ENCODE data around the gene EIF1AY. TPM values are rescaled to one million over a fixed set of nuclear protein-coding genes. Genes with fewer than 3 reads are reported as not detected.
"Not testable (repeated sequence)": the region's sequence is repeated elsewhere in the genome, so short reads cannot be mapped to it uniquely, and the experiment has no call there.

The EIF1AY gene, protein sequence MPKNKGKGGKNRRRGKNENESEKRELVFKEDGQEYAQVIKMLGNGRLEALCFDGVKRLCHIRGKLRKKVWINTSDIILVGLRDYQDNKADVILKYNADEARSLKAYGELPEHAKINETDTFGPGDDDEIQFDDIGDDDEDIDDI
- 10 to 100 TPM; 69.0 to 96.4 TPM for total RNA-seq

DNA sequence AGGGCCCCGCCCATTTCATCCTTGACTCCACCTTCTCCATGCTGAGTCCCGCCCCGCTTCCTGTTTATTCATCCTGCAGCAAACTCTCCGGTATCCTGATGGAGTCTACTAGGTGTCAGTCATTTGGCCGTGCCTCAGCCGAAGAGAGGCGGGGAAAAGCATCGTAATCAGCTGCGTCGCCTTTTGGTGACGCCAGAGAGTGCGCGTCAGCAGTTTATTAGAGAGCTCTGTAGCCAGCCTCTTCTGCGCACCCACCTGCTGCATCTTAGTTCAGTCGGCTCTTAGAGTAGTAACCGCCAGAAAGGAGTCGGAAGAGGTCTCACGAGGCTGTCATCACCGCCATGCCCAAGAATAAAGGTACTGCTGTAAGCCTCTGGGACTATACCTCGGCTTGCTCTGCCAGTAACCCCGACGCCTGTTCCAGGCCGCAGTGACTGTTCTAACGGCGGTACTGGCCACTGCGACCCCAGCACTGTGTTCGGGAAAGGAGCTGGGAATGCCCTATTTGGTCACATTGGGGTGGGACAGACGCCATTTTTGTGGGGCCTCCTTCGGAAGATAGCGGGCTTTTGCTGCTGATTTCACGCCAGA lies at the start of gene EIF1AY:
Gene EIF1AY, plus strand, starts transcription at position 246 of the 591 bp plus-strand sequence. Its CDS starts 96 bp downstream, at position 342.
- peaks cover 26% of the 10 kb centered on the region for H3K4me1 Mint-ChIP-seq

DNA sequence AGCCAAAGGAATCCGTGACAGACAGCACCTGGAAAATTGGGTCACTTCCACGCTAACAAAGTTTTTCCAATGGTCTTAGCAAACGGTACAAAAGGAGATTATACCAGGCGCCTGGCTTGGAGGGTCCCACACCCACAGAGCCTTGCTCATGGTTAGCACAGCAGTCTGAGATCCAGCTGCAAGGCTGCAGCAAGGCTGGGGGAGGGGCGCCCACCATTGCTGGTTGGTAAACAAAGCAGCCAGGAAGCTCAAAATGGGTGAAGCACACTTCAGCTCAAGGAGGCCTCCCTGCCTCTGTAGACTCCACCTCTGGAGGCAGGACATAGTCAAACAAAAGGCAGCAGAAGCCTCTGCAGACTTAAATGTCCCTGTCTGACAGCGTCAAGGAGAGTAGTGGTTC lies 47.1 kb upstream of the EIF1AY start:
- Mint-ChIP-seq H3K36me3 (no peaks in the 10 kb centered on the region), H3K4me3 (no peak overlapping the region), H3K27ac (no peak overlapping the region), H3K27me3 (no peaks in the 10 kb centered on the region), H3K9me3 (ENCODE audit: low read depth) (no peaks in the 10 kb centered on the region), H3K4me1 (peaks cover 21% of the 10 kb centered on the region)
- ATAC-seq (no peak), DNase-seq (no peak)
- CTCF ChIA-PET: no interaction called here

More for the DNA sequence above, at the start of gene EIF1AY:
- peak; percentile 94 for DNase-seq
- H3K27ac Mint-ChIP-seq: peak within 1 kb of the TSS; percentile 97
- no peaks in the 10 kb centered on the region for H3K9me3 Mint-ChIP-seq (ENCODE audit: low read depth)
- peak; percentile 94 for ATAC-seq
- peaks cover 12% of the 10 kb centered on the region for H3K36me3 Mint-ChIP-seq
- CTCF ChIA-PET: no interaction called here
- peak within 1 kb of the TSS; percentile 89 for H3K4me3 Mint-ChIP-seq
- H3K27me3 Mint-ChIP-seq: no peaks in the 10 kb centered on the region

DNA sequence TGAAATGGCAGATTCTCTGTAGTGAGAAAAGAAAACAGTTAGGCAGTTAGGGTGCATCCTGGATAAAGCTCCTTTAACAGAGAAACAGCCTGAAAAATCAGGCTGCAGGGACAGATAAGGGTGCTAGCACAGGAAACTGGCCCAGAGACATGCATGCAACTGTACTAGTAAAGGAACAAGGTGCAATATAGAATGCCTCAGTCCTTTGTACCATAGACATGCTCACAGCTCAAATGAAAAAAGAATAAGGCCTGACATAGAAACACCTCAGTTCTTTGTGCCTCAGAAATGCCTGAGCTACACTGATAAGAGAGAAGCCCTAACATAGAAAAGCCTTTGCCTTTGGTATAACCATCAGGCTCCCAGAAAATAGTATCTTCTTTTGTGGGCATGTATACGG lies 37.4 kb upstream of the EIF1AY start:
- CTCF ChIA-PET: no interaction called here
- H3K36me3 Mint-ChIP-seq: no peaks in the 10 kb centered on the region

DNA sequence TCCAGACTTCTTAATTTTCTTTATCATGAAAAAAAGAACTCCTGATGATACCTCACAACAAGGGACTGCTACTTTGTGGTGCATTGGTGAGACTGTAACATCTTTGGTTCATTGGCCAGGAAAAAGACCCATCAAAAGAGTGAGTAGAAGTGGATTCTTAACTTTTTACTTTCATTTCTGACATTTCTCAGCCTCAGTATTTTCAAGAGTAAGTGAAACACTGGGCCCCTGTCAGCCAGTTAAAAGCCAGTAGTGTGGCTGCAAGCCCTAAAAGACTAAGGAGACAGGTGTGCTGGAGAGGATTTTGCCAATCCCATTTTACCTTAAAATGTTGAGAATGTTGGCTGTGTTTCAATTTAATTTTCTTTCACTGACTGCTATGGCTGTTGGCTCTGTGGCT lies 36.6 kb upstream of the EIF1AY start:
- DNase-seq: no peak
- peaks cover 20% of the 10 kb centered on the region for H3K4me1 Mint-ChIP-seq
- ATAC-seq: no peak
- CTCF ChIA-PET: no interaction called here
- no peak overlapping the region for H3K27ac Mint-ChIP-seq
- H3K36me3 Mint-ChIP-seq: no peaks in the 10 kb centered on the region
- H3K9me3 Mint-ChIP-seq (ENCODE audit: low read depth): no peaks in the 10 kb centered on the region
- no peak overlapping the region for H3K4me3 Mint-ChIP-seq
- H3K27me3 Mint-ChIP-seq: no peaks in the 10 kb centered on the region

More for the DNA sequence above, 37.4 kb upstream of the EIF1AY start:
- no peak overlapping the region for H3K27ac Mint-ChIP-seq
- DNase-seq: no peak
- H3K9me3 Mint-ChIP-seq (ENCODE audit: low read depth): no peaks in the 10 kb centered on the region
- no peaks in the 10 kb centered on the region for H3K27me3 Mint-ChIP-seq
- H3K4me3 Mint-ChIP-seq: no peak overlapping the region
- no peak for ATAC-seq
- peaks cover 20% of the 10 kb centered on the region for H3K4me1 Mint-ChIP-seq

DNA sequence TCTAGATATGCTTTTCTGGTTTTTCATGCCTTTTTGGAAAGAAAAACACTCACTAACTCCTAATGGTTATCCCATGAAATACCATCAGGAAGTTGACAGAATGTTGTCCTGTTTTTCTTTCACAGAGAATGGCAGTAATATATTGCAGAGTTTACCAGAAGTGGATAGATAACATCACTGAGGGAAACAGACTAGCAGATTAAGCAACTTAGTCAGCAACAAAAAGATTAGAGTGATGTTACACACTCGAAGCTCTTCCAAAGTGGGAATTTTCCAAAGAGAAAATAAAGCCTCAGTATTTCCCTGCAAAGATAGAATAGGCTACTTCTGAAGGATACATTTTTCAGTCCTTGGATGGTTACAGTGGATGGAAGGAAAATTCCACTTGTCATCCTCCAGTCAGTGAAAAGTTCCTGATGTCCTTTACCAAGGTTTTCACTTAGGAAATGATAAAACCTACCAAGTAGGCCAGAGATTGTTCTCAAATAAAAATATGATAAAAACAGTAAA lies 31.1 kb upstream of the EIF1AY start:
- peaks cover 5% of the 10 kb centered on the region for H3K4me1 Mint-ChIP-seq
- CTCF ChIA-PET: no interaction called here
- no peak overlapping the region for H3K27ac Mint-ChIP-seq
- H3K36me3 Mint-ChIP-seq: no peaks in the 10 kb centered on the region
- no peaks in the 10 kb centered on the region for H3K9me3 Mint-ChIP-seq (ENCODE audit: low read depth)
- no peak for ATAC-seq
- H3K4me3 Mint-ChIP-seq: no peak overlapping the region
- DNase-seq: no peak
- H3K27me3 Mint-ChIP-seq: no peaks in the 10 kb centered on the region

DNA sequence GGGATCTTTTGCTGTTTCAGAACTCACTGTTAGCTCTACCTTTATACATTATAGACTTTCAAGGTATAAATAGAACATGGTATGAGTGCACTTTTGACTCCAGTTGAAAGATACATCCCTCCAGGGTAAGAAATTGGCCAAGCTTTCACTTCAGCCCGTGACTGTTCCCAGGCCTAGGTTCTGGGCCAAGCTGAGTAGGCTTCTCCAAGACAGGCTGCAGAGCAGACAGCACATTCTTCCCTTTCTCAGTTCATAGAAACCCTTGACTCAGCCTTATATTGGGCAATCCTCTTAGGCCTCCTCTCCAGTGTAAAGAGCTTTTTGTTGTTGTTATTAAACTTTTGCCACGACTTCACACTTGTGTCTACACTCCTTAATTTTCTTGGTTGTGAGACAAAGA lies 29.5 kb upstream of the EIF1AY start:
- no peak for DNase-seq
- CTCF ChIA-PET: no interaction called here
- Mint-ChIP-seq H3K4me3 (no peak overlapping the region), H3K27ac (no peak overlapping the region), H3K4me1 (no peaks in the 10 kb centered on the region), H3K27me3 (no peaks in the 10 kb centered on the region), H3K36me3 (no peaks in the 10 kb centered on the region), H3K9me3 (ENCODE audit: low read depth) (no peaks in the 10 kb centered on the region)
- ATAC-seq: no peak

DNA sequence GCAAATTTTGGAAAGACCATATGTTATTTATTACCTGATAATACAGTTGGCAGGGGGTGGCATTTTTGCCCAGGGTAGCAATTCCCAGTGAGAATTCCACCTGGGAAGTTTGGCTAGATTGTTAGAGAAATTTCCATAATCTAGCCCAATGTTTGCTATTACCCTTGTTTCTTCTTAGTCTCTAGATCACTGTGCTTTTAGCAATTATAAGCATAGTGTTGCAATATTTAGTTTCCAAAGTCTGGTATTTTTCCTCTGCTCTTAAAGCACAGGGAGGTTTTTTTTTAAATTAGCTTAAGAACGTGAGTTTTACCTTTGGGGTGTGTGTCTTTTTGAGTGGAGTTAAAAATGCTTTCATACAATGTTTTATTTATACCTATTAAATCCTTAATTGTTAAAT lies 26.3 kb upstream of the EIF1AY start:
- no peak for DNase-seq
- no peak for ATAC-seq
- no peaks in the 10 kb centered on the region for H3K9me3 Mint-ChIP-seq (ENCODE audit: low read depth)
- no peaks in the 10 kb centered on the region for H3K4me1 Mint-ChIP-seq
- CTCF ChIA-PET: interaction anchor here (0.6 kb wide), 1 partner anchor 34 kb away, joined by 3 read pairs; no protein-coding TSS in a partner anchor
- no peaks in the 10 kb centered on the region for H3K27me3 Mint-ChIP-seq
- no peak overlapping the region for H3K4me3 Mint-ChIP-seq
- peaks cover 2% of the 10 kb centered on the region for H3K36me3 Mint-ChIP-seq
- H3K27ac Mint-ChIP-seq: no peak overlapping the region

DNA sequence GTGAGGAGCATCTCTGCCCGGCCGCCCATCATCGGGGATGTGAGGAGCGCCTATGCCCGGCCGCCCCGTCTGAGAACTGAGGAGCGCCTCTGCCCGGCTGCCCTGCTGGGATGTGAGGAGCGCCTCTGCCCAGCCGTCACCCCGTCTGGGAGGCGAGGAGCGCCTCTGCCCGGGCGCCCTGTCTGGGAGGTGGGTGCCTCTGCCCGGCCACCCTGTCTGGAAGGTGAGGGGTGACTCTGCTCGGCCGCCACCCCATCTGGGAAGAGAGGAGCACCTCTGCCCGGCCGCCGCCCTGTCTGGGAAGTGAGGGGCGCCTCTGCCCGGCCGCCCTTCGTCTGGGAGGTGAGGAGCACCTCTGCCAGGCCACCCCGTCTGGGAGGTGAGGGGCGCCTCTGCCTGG lies 23.7 kb upstream of the EIF1AY start:
- CTCF ChIA-PET: no interaction called here
- ATAC-seq (no peak), DNase-seq (no peak)
- Mint-ChIP-seq H3K36me3 (peaks cover 2% of the 10 kb centered on the region), H3K27me3 (no peaks in the 10 kb centered on the region), H3K4me3 (no peak overlapping the region), H3K4me1 (no peaks in the 10 kb centered on the region), H3K9me3 (ENCODE audit: low read depth) (no peaks in the 10 kb centered on the region), H3K27ac (no peak overlapping the region)

DNA sequence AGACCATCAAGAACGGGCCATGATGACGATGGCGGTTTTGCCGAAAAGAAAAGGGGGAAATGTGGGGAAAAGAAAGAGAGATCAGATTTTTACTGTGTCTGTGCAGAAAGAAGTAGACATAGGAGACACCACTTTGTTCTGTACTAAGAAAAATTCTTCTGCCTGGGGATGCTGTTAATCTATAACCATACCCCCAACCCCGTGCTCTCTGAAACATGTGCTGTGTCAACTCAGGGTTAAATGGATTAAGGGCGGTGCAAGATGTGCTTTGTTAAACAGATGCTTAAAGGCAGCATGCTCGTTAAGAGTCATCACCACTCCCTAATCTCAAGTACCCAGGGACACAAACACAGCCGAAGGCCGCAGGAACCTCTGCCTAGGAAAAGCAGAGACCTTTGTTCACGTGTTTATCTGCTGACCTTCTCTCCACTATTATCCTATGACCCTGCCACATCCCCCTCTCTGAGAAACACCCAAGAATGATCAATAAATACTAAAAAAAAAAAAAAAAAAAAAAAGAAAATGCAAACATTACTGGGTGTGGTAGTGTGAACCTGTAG lies 22.7 kb upstream of the EIF1AY start:
- H3K27me3 Mint-ChIP-seq; H3K4me3 Mint-ChIP-seq; H3K27ac Mint-ChIP-seq; CTCF ChIA-PET; H3K9me3 Mint-ChIP-seq (ENCODE audit: low read depth); H3K36me3 Mint-ChIP-seq; ATAC-seq; DNase-seq; H3K4me1 Mint-ChIP-seq: not testable (repeated sequence)

DNA sequence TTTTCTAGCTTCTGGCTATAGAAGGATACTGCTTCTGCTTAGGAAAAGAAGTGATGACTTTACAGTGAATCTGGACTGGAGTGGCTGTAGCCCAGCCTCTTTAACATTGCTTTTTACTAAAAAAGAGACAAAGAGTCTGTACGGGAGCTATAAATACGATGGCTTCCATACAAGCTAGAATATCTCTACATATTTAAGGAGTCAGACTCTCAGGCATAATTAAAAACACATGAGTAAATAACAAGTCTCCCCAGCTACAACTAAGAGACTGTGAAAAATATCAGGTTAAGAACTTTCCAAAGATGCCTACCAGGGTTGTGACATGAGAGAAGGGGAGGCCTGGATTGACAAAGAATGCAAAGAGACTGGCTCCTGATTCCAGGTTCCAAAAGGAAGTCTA lies 19.8 kb upstream of the EIF1AY start:
- Mint-ChIP-seq H3K27me3 (no peaks in the 10 kb centered on the region), H3K9me3 (ENCODE audit: low read depth) (no peaks in the 10 kb centered on the region), H3K36me3 (peaks cover 2% of the 10 kb centered on the region), H3K27ac (no peak overlapping the region), H3K4me3 (no peak overlapping the region), H3K4me1 (no peaks in the 10 kb centered on the region)
- DNase-seq (no peak), ATAC-seq (no peak)
- CTCF ChIA-PET: no interaction called here

DNA sequence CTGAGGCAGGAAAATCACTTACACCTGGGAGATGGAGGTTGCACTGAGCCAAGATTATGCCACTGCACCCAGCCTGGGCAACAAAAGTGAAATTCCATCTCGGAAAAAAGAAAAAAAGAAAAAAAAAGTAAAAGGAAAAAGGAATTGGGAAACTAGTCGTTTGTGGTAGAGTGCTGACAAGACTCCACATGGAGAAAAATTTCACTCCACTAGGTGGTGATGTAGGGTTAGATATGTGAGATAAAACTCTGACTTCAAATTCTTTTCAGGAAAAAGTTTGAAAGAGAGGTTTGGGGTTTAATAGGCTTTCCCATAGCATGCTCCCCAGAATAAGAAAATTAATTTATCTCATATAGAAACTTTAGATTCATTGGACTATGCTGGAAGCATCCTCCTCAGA lies 16.9 kb upstream of the EIF1AY start:
- no peak overlapping the region for H3K27ac Mint-ChIP-seq
- CTCF ChIA-PET: no interaction called here
- no peaks in the 10 kb centered on the region for H3K4me1 Mint-ChIP-seq
- DNase-seq (no peak), ATAC-seq (no peak)
- H3K4me3 Mint-ChIP-seq: no peak overlapping the region
- no peaks in the 10 kb centered on the region for H3K27me3 Mint-ChIP-seq
- H3K9me3 Mint-ChIP-seq (ENCODE audit: low read depth): no peaks in the 10 kb centered on the region
- no peaks in the 10 kb centered on the region for H3K36me3 Mint-ChIP-seq

DNA sequence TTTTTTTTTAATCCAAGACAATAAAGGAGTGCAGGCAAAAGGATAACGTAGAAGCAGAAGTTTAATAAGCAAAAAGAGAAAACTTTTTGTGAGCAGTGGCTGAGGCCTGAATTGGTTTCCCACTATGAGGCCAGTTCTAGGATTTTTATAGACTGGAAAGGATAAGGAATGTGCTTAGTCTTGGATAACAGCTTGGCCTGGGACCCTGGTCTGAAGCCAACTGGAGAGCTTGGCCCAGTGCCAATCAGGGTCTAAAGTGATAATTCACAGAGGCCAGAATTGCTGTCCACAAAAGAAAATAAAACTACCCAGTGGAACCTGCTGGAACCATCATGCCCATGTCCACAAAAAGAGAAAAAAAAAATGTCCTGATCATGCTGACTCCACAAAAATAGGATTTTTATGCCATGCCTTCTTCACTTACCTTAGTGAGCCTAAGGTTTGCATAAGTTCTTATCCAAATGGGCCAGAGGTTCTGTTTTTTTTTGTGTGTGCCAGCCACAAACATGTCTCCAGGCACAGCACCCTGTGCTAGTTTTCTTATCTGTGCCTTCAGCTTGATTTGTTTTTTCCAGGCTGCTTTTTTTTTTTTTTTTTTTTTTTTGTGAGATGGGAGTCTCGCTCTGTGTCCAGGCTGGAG lies 15.6 kb upstream of the EIF1AY start:
- H3K4me3 Mint-ChIP-seq: no peak overlapping the region
- H3K9me3 Mint-ChIP-seq (ENCODE audit: low read depth): no peaks in the 10 kb centered on the region
- no peaks in the 10 kb centered on the region for H3K36me3 Mint-ChIP-seq
- ATAC-seq (no peak), DNase-seq (no peak)
- CTCF ChIA-PET: interaction anchor here (0.7 kb wide), 1 partner anchor 701 kb away, joined by 3 read pairs; no protein-coding TSS in a partner anchor
- H3K4me1 Mint-ChIP-seq: no peaks in the 10 kb centered on the region
- no peaks in the 10 kb centered on the region for H3K27me3 Mint-ChIP-seq
- no peak overlapping the region for H3K27ac Mint-ChIP-seq

DNA sequence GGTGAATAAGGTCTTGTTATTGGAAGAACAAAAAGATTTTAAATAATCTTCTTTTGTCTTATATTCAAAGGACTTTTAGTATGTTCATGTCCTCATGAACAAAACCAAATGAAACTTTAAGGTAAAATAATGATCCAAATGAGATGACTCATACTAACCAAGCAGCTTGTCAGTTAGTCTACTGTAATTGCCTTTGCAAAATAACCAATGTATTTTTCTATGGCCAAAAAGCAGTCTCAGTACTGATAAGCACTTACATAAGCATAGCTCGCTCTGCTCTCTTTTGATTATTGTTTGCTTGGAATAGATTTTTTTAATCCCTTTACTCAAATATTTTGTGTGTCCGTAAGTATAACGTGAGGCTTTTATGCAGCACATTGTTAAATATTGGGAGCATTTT lies 4.3 kb upstream of the EIF1AY start:
- Mint-ChIP-seq H3K4me1 (peaks cover 13% of the 10 kb centered on the region), H3K36me3 (peaks cover 7% of the 10 kb centered on the region), H3K27ac (no peak overlapping the region), H3K9me3 (ENCODE audit: low read depth) (no peaks in the 10 kb centered on the region), H3K27me3 (no peaks in the 10 kb centered on the region), H3K4me3 (no peak overlapping the region)
- CTCF ChIA-PET: no interaction called here
- ATAC-seq (no peak), DNase-seq (no peak)

DNA sequence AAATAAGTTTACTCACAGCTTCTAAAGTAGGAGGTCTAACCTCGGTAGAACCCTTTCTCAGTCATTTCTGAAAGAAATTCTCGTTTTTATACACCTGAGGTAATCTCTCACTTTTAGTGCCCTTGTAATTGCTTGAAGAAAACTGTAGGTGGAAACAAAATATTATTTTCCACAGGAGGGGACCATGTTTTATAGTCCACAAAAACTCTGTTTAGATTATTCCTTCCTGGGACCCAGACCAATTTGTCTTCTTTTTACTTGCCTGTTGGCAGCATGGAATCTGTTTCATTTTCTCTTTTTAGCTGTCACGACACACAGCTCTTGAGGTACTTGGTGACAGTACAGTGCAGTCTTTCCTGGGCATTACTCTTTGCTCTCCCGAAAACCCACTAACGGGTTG lies 930 bp downstream of the EIF1AY start:
- peaks cover 14% of the 10 kb centered on the region for H3K36me3 Mint-ChIP-seq
- peak overlapping the region; percentile 97 for H3K27ac Mint-ChIP-seq
- H3K4me1 Mint-ChIP-seq: peaks cover 26% of the 10 kb centered on the region
- CTCF ChIA-PET: no interaction called here
- H3K9me3 Mint-ChIP-seq (ENCODE audit: low read depth): no peaks in the 10 kb centered on the region
- H3K4me3 Mint-ChIP-seq: peak overlapping the region; percentile 89
- ATAC-seq: no peak
- DNase-seq: no peak
- no peaks in the 10 kb centered on the region for H3K27me3 Mint-ChIP-seq

Data from activated CD8-positive, alpha-beta memory T cell treated with anti-CD3 and anti-CD28 coated beads, Interleukin-2, amount 10 ng/mL, durations not matched to agents 7 days and 5 days (primary cell).